Medulla oblongata (tissue), 1 donor: ENCODE measurements around the gene PPP1R36.
A peak's percentile ranks its signal among the peaks of the same experiment; 100 is the strongest.
"Not testable (repeated sequence)": the region's sequence is repeated elsewhere in the genome, so short reads cannot be mapped to it uniquely, and the experiment has no call there.

Experiments used
- DNase-seq: peaks from one replicate; pipeline ENCODE4 v3.0.0-alpha.2; 2015; ENCODE audit errors: extremely low spot score

The PPP1R36 gene

DNA sequence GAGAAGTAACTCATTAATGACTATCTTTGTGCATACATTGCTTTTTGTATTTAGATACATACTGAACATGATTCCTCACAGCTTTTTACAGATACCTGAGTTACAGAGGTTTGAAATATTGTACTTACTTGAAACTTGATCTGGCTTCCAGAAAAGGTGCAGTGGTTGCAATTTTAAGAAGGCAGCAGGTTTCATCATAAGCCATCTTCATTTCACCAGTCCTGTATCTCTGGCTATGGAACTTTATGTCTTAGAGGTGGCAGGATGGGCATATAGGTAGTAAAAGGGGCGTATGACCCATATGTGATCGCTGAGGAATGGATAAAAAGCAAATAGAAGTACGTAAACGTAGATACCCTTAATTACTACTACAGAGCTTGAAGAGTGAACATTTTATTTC is 31.5 kb upstream of the PPP1R36 start:
- no peak for DNase-seq

DNA sequence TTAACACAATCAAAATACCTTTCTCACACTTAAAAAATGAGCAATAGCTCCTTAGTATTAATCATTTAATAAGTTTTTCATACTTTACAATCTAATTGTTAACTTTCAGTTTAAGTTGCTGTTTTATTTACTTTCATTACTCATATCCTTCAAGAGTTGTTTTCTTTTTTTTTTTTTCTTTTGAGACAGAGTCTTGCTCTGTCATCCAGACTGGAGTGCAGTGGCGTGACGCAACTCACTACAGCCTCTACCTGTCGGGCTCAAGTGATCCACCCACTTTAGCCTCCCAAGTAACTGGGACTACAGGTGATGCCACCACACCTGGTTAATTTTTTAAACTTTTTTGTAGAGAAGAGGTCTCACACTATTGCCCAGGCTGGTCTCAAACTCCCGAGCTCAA is 29.1 kb upstream of the PPP1R36 start:
- no peak for DNase-seq

DNA sequence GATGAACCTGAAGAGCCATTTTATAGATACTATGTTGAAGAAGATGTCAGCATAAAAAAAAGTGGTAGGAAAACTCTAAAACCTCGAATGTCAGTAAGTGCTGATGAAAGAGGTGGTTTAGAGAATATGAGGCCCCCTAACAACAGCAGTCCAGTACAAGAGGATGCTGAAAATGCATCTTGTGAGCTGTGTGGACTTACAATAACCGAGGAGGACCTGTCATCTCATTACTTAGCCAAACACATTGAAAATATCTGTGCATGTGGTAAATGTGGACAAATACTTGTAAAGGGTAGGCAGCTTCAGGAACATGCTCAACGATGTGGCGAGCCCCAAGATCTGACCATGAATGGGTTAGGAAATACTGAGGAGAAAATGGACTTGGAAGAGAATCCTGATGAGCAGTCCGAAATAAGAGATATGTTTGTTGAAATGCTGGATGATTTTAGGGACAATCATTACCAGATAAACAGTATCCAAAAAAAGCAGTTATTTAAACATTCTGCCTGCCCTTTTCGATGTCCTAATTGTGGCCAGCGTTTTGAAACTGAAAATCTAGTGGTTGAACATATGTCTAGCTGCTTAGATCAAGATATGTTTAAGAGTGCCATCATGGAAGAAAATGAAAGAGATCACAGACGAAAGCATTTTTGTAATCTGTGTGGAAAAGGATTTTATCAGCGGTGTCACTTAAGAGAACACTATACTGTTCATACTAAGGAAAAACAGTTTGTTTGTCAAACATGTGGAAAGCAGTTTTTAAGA is 27.0 kb upstream of the PPP1R36 start:
- no peak for DNase-seq

DNA sequence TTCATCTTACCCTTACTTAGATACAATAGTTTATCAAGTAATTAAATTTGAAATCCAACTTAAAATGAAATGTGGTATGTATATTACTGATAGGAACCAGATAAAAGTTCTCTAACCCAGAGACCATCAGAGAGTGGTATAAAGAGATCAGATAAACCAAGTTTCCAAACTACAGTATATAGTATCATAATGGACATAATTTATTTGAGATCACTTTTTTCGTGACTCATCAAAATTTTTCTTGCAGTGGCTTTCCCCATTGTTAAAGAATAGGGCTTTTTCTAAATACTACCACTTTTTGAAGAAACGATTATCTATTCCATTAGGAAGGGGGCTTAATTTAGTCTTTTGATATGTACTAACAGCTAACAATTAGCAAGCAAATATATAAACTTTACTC is 24.4 kb upstream of the PPP1R36 start:
- DNase-seq, result no peak

DNA sequence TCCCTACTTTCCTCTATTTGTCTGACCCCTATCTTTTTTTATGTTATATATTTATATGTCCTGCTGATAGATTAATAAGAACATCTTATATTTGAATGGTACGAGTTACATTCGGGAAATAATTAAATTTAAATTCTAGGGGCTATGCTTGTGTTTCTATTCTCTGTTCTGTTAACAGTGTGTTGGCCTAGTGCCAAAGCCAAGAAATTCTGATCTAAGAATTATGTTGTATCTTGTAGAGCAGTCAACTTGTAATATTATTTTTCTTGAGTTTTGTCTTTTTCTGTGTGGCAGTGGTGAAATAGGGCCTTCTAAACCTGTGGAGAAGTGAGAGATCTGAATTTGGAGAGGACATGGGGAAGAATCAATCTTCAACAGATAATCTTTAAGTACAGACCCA is 18.2 kb upstream of the PPP1R36 start:
- no peak for DNase-seq

DNA sequence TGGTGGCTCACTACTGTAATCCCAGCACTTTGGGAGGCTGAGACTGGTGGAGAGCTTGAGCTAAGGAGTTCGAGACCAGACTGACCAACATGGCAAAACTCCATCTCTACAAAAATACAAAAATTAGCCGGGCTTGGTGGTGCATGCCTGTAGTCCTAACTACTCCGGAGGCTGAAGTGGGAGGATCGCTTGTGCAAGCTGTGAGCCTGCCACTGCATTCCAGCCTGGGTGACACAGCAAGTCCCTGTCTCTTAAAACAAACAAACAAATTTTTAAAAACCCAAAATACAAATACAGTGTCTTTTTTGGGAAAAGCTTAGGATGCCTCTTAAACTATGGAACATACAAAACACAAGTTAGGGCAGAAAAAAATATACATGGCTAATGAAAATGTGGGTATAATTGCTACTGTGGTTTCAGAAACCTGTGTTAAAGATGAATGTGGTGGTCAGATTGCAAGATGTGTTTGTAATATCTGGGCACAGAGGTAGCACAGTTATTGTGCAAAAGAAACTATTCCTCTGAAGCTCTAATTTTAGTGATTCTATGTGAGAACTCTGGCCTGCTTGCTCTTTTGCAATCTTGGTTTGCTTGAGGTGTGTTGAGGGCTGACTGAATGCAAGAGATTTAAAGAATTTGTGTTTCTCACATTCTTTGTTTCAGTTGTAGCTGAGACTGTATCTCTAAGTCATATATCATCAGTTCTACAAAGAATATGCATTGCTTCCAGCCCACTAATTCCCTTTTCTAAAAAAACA is 13.1 kb upstream of the PPP1R36 start:
- no peak for DNase-seq

DNA sequence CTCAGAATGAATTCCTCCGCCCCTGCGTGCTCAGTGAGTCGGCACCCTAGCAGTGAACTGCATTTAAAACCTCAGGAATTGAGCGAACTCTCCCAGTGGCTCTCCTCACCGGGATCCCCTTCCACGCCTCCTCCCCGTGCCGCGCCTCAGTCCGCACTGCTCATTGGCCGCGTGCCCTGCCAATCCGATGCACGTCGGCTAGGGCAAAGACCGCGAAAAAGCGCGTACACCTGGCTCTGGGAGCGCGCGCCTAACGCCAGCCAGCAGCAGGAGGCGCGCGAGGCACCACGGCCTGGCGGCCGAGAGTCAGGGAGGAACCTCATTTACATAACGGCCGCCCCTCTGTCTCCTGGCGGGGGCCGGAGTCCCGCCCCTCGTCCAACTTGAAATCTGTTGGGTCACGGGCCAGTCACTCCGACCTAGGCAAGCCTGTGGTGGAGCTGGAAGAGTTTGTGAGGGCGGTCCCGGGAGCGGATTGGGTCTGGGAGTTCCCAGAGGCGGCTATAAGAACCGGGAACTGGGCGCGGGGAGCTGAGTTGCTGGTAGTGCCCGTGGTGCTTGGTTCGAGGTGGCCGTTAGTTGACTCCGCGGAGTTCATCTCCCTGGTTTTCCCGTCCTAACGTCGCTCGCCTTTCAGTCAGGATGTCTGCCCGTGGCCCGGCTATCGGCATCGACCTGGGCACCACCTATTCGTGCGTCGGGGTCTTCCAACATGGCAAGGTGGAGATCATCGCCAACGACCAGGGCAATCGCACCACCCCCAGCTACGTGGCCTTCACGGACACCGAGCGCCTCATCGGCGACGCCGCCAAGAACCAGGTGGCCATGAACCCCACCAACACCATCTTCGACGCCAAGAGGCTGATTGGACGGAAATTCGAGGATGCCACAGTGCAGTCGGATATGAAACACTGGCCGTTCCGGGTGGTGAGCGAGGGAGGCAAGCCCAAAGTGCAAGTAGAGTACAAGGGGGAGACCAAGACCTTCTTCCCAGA is 9.3 kb upstream of the PPP1R36 start, which contains the start of gene HSPA2:
Gene HSPA2, plus strand, starts transcription at position 534 of the 995 bp plus-strand sequence. Its CDS starts 109 bp downstream, at position 643.
- peak; percentile 100 for DNase-seq

DNA sequence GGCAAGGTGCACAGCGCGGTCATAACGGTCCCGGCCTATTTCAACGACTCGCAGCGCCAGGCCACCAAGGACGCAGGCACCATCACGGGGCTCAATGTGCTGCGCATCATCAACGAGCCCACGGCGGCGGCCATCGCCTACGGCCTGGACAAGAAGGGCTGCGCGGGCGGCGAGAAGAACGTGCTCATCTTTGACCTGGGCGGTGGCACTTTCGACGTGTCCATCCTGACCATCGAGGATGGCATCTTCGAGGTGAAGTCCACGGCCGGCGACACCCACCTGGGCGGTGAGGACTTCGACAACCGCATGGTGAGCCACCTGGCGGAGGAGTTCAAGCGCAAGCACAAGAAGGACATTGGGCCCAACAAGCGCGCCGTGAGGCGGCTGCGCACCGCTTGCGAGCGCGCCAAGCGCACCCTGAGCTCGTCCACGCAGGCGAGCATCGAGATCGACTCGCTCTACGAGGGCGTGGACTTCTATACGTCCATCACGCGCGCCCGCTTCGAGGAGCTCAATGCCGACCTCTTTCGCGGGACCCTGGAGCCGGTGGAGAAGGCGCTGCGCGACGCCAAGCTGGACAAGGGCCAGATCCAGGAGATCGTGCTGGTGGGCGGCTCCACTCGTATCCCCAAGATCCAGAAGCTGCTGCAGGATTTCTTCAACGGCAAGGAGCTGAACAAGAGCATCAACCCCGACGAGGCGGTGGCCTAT is 8.3 kb upstream of the PPP1R36 start:
- DNase-seq, result peak; percentile 30

DNA sequence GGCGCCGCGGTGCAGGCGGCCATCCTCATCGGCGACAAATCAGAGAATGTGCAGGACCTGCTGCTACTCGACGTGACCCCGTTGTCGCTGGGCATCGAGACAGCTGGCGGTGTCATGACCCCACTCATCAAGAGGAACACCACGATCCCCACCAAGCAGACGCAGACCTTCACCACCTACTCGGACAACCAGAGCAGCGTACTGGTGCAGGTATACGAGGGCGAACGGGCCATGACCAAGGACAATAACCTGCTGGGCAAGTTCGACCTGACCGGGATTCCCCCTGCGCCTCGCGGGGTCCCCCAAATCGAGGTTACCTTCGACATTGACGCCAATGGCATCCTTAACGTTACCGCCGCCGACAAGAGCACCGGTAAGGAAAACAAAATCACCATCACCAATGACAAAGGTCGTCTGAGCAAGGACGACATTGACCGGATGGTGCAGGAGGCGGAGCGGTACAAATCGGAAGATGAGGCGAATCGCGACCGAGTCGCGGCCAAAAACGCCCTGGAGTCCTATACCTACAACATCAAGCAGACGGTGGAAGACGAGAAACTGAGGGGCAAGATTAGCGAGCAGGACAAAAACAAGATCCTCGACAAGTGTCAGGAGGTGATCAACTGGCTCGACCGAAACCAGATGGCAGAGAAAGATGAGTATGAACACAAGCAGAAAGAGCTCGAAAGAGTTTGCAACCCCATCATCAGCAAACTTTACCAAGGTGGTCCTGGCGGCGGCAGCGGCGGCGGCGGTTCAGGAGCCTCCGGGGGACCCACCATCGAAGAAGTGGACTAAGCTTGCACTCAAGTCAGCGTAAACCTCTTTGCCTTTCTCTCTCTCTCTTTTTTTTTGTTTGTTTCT is 7.6 kb upstream of the PPP1R36 start:
- peak; percentile 19 for DNase-seq

DNA sequence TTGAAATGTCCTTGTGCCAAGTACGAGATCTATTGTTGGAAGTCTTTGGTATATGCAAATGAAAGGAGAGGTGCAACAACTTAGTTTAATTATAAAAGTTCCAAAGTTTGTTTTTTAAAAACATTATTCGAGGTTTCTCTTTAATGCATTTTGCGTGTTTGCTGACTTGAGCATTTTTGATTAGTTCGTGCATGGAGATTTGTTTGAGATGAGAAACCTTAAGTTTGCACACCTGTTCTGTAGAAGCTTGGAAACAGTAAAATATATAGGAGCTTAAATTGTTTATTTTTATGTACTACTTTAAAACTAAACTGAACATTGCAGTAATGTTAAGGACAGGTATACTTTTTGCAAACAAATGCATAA is 6.9 kb upstream of the PPP1R36 start:
- no peak for DNase-seq

DNA sequence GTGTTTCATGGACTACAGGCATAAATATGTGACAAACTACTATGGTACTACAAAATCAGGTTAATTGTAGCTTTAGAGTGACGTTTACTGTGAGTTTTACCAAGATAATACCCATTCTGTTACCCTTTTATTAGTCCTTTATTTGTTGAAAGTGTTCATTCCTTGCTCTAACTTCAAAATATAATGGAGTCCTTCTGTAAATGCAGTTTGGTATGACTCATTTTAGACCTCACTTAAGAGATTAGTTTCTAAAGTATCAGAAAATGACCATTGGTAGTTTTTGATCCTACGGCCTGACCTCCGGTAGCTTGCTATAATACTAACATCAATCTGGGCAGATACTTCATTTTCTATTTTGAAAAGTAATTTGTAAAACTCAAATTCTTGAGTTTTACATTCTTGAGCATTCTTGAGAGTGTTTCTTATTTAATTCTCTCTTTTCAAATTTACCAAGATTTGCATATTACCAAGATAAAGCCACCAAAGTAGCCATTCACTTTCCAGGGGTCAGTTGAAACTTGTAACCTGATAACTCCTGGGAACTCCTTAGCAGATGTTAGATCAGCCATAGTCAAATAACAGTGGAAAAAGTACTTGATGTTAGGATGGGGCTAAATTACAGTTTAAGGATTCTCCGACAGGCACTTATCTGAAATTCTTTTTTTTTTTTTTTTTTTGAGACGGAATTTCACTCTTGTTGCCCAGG is 5.0 kb upstream of the PPP1R36 start:
- DNase-seq, result peak; percentile 19

DNA sequence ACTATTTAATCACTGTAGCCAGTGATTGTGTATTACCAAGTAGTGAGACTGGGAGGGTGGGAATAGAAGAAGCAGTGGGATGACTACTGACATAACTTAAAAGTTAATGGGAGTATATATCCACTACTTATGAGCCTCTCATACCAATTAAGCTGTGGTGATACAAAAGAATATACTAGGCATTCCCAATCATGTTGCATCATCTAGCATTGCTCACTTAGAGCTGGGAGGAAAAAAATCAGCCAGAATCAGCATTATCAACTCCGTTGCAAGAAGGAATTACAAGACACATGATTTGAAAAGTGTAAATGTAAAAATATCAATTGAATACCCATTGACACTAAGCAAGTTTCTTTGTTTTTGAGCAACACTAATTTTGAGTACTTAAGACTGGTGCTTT is 745 bp upstream of the PPP1R36 start:
- DNase-seq, result no peak

DNA sequence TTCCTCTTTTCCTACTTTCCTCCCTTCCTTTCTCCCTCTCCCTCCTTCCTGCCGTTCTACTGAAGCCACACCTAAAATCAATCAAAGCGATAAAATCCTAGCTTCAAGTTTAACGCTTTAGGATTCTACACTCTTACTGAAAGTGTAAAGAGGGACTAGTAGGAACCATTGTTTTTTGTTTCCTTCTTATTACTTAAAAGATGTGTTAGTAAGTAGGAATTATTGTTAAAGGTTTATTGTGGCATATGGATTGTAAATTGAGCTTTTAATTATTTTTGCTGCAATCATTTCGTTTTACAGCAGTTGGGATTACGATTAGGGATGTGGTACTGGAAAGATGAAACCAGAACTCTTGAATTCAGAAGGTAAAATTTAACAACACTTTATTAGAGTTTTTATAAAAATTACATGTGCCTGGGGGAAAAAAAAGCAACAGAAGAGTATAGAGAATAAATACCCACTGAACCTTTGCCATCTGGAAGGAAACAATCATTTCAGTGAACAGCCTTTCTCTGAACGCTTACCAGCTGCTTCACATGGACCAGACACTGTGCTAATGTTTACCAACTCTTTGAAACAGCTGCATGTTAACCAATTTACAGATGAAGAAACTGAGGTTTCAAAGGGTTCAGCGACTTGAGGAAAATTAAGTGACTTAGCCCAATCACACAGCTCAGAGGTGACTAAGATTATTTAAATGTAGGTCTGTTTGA is 1.0 kb downstream of the PPP1R36 start:
- peak; percentile 72 for DNase-seq

DNA sequence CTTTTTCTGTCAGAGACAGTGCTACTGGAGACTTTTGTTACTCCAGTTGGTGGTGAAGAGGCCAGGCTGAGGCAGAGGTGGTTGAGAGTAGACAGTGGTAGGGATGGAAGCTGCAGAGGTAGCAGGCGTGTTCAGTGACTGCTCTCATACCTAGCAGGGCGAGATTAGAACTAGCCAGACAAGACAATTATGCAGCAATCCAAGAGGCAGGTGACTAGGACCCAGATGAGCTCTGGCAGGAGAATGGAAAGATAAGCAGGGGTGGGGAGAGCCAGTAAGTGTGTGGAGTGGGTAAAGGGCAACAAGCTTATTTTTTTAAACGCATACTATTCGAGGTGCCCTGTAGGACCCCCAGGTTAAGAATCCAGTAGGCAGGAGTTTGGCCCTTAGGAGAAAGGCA is 4.8 kb downstream of the PPP1R36 start:
- DNase-seq, result no peak

DNA sequence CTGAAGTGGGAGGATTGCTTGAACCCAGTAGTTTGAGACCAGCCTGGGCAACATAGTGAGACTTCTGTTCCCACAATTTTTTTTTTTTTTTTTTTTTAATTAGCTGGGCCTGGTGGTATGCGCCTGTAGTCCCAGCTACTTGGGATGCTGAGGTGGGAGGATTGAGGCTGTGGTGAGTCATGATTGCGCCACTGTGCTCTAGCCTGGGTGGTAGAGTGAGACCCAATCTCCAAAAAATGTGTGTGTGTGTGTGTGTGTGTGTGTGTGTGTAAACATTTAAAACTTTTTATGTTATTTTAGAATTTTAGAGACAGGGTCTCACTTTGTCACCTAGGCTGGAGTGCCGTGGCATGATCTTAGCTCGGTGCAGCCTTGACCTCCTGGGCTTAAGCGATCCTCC is 6.8 kb downstream of the PPP1R36 start:
- no peak for DNase-seq

DNA sequence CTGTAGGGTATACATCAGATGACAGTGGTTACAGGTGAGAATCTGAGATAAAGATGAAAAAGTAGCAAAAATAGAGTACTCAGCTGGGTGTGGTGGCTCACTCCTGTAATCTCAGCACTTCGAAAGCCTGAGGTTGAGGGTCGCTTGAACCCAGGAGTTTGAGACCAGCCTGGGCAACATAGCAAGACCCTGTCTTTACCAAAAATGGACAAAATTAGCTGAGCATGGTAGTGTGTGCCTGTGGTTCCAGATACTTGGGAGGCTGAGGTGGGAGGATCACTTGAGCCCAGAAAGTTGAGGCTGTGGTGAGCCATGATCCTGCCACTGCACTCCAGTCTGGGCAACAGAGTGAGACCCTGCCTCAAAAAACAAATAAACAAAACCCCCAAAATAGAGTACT is 8.5 kb downstream of the PPP1R36 start:
- not testable (repeated sequence) for DNase-seq

DNA sequence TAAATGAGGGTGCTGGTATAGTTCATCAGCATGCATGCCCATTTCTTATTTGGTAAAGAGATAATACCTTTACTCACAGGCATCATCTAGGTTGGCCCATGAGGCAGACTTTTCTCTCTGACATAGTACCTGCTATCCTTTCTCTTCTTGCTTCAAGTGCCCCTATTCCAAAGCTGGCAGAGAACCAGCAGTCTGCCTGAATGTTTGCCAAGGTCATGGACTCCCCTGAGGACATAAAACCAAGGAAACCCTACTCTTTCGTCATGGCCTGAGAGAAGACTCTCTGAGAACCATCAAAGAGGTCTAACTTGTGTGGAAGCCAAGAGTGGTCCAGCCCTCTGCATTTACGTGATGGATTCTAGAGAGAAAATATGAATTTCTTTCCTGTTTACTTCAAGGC is 11.9 kb downstream of the PPP1R36 start:
- DNase-seq, result no peak

DNA sequence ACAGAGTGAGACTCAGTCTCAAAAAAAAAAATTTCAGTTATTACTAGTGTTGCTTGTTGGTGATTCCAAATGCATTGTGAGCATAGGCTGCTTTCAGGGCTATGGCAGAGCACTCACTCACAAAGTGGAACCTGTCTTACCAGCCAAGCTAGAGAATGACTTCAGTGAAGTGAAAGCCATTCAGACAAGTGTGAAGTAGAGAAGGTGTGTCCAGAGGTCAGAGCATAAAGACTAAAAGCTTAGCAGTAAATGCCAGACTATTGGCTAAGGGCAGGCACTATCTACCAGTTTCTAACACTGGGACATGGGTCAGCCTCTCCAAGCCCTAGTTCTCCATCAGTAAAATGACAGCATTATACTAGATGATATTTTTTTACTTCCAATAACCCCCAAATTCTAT is 12.7 kb downstream of the PPP1R36 start:
- no peak for DNase-seq

DNA sequence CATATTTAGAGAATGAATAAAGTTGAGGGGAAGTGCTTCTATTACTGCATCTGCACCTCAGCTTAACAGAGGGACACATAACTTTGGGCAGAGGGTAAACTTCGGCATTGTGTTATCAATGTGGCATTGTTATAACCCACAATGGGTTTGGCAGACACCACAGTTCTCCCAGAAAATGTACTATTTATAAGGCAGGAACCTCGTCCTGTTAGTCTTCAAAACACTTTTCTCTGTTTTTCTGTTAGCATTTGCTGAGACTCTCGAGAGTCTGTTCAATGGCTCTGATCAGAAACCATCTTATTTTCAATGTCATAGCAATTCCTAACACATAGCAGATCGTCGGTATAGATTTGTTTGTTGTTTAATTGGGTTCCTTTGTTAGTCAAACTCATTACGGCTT is 13.9 kb downstream of the PPP1R36 start:
- peak; percentile 70 for DNase-seq
